ENCODE results near the gene SYCP2L. TPM values are rescaled to one million over a fixed set of nuclear protein-coding genes. Genes with fewer than 3 reads are reported as not detected.

SYCP2L gene
- total RNA-seq, 4 donors from 2014 or later: 0.78 to 4.5 (median 1.8) TPM

DNA sequence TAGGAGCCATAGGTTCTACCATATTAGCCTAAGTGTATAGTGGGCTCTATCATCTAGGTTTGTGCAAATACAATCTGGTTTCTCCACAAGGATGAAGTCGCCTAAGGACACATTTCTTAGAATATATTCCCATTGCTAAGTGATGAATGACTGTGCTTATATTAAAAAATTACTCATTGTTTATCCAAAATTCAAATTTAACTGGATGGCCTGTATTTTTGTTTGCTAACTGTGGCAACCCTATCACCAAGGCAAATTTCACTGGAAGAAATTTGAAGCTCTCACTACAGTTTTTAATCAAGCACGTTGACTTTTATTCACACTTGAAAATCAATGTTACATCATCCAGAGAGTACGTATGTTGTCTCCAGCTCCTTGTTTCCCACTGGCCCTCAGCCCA is 18.9 kb upstream of the SYCP2L start:
- WGBS, 2 donors: 92% methylated on average over 3 of the region's 3 CpGs
- intact Hi-C loops (cut with DNase I): no loop called here

DNA sequence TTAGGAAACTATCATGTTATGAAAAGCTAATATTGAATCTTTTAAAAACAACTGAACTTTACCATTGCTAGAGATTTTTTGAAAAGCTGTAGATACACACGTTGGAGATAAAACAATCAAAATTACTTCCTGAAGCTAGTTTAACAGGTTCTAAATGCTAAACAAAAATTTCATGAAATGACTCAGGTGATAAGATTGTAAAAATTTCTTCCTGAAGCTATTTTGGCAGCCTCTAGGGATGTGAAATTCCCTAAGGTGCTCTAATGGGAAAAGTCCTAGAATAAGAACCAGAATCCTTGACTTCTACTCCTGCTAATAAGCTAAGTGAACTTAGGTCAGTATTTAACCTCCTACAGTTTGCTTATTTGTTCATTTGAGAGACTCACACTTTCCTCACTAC is 13.5 kb upstream of the SYCP2L start:
- DNase-seq: no peak
- H3K36me3 ChIP-seq: no peaks in the 10 kb centered on the region
- TF ChIP-seq POLR2A (IDR thresholded peaks at IDR 0.05): no peak
- TF ChIP-seq, protein P1, sequence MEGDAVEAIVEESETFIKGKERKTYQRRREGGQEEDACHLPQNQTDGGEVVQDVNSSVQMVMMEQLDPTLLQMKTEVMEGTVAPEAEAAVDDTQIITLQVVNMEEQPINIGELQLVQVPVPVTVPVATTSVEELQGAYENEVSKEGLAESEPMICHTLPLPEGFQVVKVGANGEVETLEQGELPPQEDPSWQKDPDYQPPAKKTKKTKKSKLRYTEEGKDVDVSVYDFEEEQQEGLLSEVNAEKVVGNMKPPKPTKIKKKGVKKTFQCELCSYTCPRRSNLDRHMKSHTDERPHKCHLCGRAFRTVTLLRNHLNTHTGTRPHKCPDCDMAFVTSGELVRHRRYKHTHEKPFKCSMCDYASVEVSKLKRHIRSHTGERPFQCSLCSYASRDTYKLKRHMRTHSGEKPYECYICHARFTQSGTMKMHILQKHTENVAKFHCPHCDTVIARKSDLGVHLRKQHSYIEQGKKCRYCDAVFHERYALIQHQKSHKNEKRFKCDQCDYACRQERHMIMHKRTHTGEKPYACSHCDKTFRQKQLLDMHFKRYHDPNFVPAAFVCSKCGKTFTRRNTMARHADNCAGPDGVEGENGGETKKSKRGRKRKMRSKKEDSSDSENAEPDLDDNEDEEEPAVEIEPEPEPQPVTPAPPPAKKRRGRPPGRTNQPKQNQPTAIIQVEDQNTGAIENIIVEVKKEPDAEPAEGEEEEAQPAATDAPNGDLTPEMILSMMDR (IDR thresholded peaks at IDR 0.05): no peak
- no peak overlapping the region for H3K27ac ChIP-seq
- no peaks in the 10 kb centered on the region for H3K27me3 ChIP-seq
- no peak overlapping the region for H3K4me3 ChIP-seq (replicated peaks in 1 of 3)
- intact Hi-C loops (cut with DNase I): no loop called here
- no peaks in the 10 kb centered on the region for H3K9me3 ChIP-seq
- WGBS, 2 donors: 55 to 79% methylated on average over 1 of the region's 1 CpG
- H3K4me1 ChIP-seq: no peaks in the 10 kb centered on the region

More for the DNA sequence above, 18.9 kb upstream of the SYCP2L start:
- Histone ChIP-seq H3K27ac (no peak overlapping the region), H3K4me1 (peaks cover 0 to 3% of the 10 kb centered on the region in 2 donors), H3K27me3 (no peaks in the 10 kb centered on the region), H3K4me3 (replicated peaks in 1 of 3) (no peak overlapping the region), H3K36me3 (no peaks in the 10 kb centered on the region), H3K9me3 (no peaks in the 10 kb centered on the region)
- no peak for TF ChIP-seq POLR2A (IDR thresholded peaks at IDR 0.05)
- TF ChIP-seq, protein P1 (IDR thresholded peaks at IDR 0.05): no peak
- no peak for DNase-seq

DNA sequence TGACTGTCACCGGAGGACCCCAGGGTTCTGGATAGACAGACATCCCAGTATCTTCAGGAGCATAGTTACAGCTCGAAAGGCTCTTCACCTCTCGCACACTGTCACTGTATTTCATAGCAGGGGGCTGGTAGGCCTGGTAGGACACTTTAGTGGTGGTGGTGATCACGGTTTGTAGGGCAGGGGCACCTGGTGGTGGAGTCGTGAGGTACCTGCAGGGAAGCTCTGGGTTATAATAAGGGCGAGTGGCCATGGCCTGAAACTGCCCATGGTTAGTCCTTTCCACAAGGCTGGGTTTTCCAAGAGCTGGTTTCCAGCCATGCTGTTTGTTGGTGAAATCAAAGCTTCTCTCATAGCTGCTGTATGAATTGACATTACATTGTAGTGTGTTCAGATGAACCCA is 12.6 kb upstream of the SYCP2L start:
- no peaks in the 10 kb centered on the region for H3K36me3 ChIP-seq
- H3K9me3 ChIP-seq: no peaks in the 10 kb centered on the region
- intact Hi-C loops (cut with DNase I): no loop called here
- no peaks in the 10 kb centered on the region for H3K27me3 ChIP-seq
- TF ChIP-seq, protein P1 (IDR thresholded peaks at IDR 0.05): no peak
- no peak for TF ChIP-seq POLR2A (IDR thresholded peaks at IDR 0.05)
- DNase-seq: no peak
- H3K27ac ChIP-seq: no peak overlapping the region
- no peaks in the 10 kb centered on the region for H3K4me1 ChIP-seq
- WGBS, 2 donors: 95% methylated on average over 5 to 6 of the region's 6 CpGs
- H3K4me3 ChIP-seq (replicated peaks in 1 of 3): no peak overlapping the region

DNA sequence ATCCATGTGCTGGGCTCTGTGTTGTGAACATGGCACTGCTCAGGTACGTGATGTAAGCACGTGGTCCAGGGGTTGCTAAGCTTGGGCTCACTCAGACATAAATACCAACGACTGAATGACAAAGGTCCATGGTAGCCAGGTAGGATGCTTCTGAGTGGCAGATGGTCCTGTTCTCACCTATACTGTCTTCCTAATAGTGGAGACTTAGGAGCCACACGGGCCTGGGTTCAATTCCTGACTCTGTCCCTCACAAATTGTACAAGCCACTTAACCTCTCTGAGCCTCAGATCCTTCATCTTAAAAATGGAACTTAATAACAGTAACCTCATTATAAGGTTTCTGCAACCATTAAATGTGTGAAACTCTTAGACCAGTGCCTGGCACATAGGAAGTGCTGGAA is 11.8 kb upstream of the SYCP2L start:
- 87 to 98% methylated on average over 4 of the region's 4 CpGs for WGBS, 2 donors
- Histone ChIP-seq H3K4me1 (no peaks in the 10 kb centered on the region), H3K36me3 (no peaks in the 10 kb centered on the region), H3K9me3 (no peaks in the 10 kb centered on the region), H3K27me3 (no peaks in the 10 kb centered on the region), H3K4me3 (replicated peaks in 1 of 3) (no peak overlapping the region), H3K27ac (no peak overlapping the region)
- DNase-seq: no peak
- intact Hi-C loops (cut with DNase I): no loop called here
- TF ChIP-seq, protein P1 (IDR thresholded peaks at IDR 0.05): no peak
- no peak for TF ChIP-seq POLR2A (IDR thresholded peaks at IDR 0.05)

DNA sequence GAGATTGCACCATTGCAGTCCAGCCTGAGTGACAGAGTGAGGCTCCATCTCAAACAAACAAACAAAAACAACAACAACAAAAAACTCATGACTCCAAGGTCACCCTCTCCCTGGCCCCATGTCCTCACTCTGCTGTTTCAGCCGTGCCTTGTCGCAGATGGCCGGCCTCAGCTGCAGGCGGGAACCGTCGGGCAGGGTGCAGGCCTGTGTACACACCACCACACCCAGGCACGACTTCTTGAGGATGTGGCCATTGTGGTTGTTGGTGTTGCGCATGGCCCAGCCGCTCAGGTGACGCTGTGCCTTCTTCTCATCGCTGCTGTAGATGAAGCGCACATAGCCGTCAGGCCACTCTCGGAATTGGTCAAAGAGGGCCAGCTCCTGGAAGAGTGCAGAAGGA is 9.8 kb upstream of the SYCP2L start:
- 80 to 90% methylated on average over 12 to 14 of the region's 14 CpGs for WGBS, 2 donors
- Histone ChIP-seq H3K9me3 (no peaks in the 10 kb centered on the region), H3K27me3 (peaks cover 14% of the 10 kb centered on the region), H3K4me1 (no peaks in the 10 kb centered on the region), H3K4me3 (replicated peaks in 1 of 3) (no peak overlapping the region), H3K27ac (no peak overlapping the region), H3K36me3 (no peaks in the 10 kb centered on the region)
- TF ChIP-seq, protein P1 (IDR thresholded peaks at IDR 0.05): no peak
- no peak for TF ChIP-seq POLR2A (IDR thresholded peaks at IDR 0.05)
- intact Hi-C loops (cut with DNase I): no loop called here
- DNase-seq: no peak
